IMR-90 (cell line): ENCODE results near the gene ABCC4. TPM values are rescaled to one million over a fixed set of nuclear protein-coding genes. Genes with fewer than 3 reads are reported as not detected.

Experiments
- ATAC-seq: fragments of 200-7000 bp; cut with Tn5 transposase; 2 replicates; pipeline ENCODE4 v1.9.1; 2020; ENCODE audit warnings: low read depth, mild to moderate bottlenecking, moderate library complexity
- BruUV-seq: library from RNA; stranded (reverse); fragments of 400-500 nt; replicated peaks from 2 replicates; lab custom pipeline; 2021; lab: Mats Ljungman, UMichigan
- CTCF ChIA-PET: fragments of 300-600 bp; formaldehyde crosslinking; extraction: SDS; loops from one replicate; lab custom pipeline; 2021; ENCODE audit warnings: antibody characterized with exemption; lab: Yijun Ruan, JAX
- POLR2A ChIA-PET: fragments of 300-600 bp; sonication (Branson Sonifier 250); formaldehyde crosslinking; loops from one replicate; lab custom pipeline; 2022; ENCODE audit warnings: antibody characterized with exemption; ENCODE audit not compliant: unreplicated experiment; lab: Charles Lee
- DNase-seq: peaks from one replicate; pipeline ENCODE4 v3.0.0; 2013
- H2AFZ ChIP-seq: replicated peaks from 2 replicates; pipeline ENCODE3; 2013; ENCODE audit warnings: low read length, mild to moderate bottlenecking; ENCODE audit not compliant: poor library complexity
- H2AK5ac ChIP-seq: 2 replicates; pipeline ENCODE4 v1.6.1; 2013; ENCODE audit warnings: low read depth, low read length, inconsistent platforms
- H2AK9ac ChIP-seq: replicated peaks from 2 replicates; pipeline ENCODE3; 2013; ENCODE audit warnings: mild to moderate bottlenecking, low read depth, low read length, moderate library complexity; ENCODE audit not compliant: poor library complexity
- H2BK120ac ChIP-seq: 2 replicates; pipeline ENCODE4 v1.6.1; 2013; ENCODE audit warnings: low read depth, low read length, inconsistent platforms
- H2BK15ac ChIP-seq: 3 replicates; pipeline ENCODE4 v1.6.1; 2013; ENCODE audit warnings: low read depth, low read length, inconsistent platforms
- H2BK20ac ChIP-seq: 2 replicates; pipeline ENCODE4 v1.6.1; 2013; ENCODE audit warnings: low read depth, mild to moderate bottlenecking, inconsistent platforms, low read length, moderate library complexity
- H2BK5ac ChIP-seq: 2 replicates; pipeline ENCODE4 v1.6.1; 2013; ENCODE audit warnings: mild to moderate bottlenecking, low read depth, low read length, inconsistent platforms; ENCODE audit not compliant: poor library complexity, severe bottlenecking
- H3K14ac ChIP-seq: replicated peaks from 2 replicates; pipeline ENCODE4 v1.6.1; 2013; ENCODE audit warnings: low read depth, low read length, inconsistent platforms
- H3K18ac ChIP-seq: 2 replicates; pipeline ENCODE4 v1.6.1; 2013; ENCODE audit warnings: low read depth, low read length, control low read depth
- H3K23ac ChIP-seq: 2 replicates; pipeline ENCODE4 v1.6.1; 2013; ENCODE audit warnings: low read depth, low read length, inconsistent platforms
- H3K27ac ChIP-seq: 2 replicates; pipeline ENCODE4 v1.5.1; 2013; ENCODE audit warnings: mild to moderate bottlenecking, control low read depth, low read length; ENCODE audit not compliant: insufficient read depth
- H3K27me3 ChIP-seq: 2 replicates; pipeline ENCODE4 v1.6.1; 2013; ENCODE audit warnings: low read length; ENCODE audit not compliant: control insufficient read depth, insufficient read depth
- H3K36me3 ChIP-seq: 2 replicates; pipeline ENCODE4 v1.6.1; 2013; ENCODE audit warnings: low read length, mixed read lengths; ENCODE audit not compliant: control insufficient read depth, insufficient read depth
- H3K4ac ChIP-seq: 2 replicates; pipeline ENCODE4 v1.6.1; 2013; ENCODE audit warnings: low read depth, low read length, inconsistent platforms
- H3K4me1 ChIP-seq: 2 replicates; pipeline ENCODE4 v1.6.1; 2013; ENCODE audit warnings: low read length, mixed read lengths; ENCODE audit not compliant: control insufficient read depth, insufficient read depth
- H3K4me2 ChIP-seq: 2 replicates; pipeline ENCODE4 v1.6.1; 2013; ENCODE audit warnings: low read depth, mild to moderate bottlenecking, control low read depth, low read length, moderate library complexity
- H3K4me3 ChIP-seq: 2 replicates; pipeline ENCODE4 v1.5.1; 2013; ENCODE audit warnings: low read depth, mild to moderate bottlenecking, control low read depth, low read length, moderate library complexity; ENCODE audit not compliant: insufficient read depth
- H3K56ac ChIP-seq: 2 replicates; pipeline ENCODE4 v1.6.1; 2013; ENCODE audit warnings: low read length, inconsistent platforms; ENCODE audit not compliant: insufficient read depth; ENCODE audit errors: extremely low read depth
- H3K79me1 ChIP-seq, 2 experiments: 2 replicates each; pipeline ENCODE4 v1.6.1; 2013; ENCODE audit warnings: low read length in 2 of 2, inconsistent platforms in 1 of 2, low read depth in 1 of 2
- H3K9ac ChIP-seq: 2 replicates; pipeline ENCODE4 v1.6.1; 2013; ENCODE audit warnings: low read depth, low read length, control low read depth
- H3K9me1 ChIP-seq: 2 replicates; pipeline ENCODE4 v1.6.1; 2013; ENCODE audit warnings: low read length, inconsistent platforms; ENCODE audit not compliant: insufficient read depth
- H3K9me3 ChIP-seq: 2 replicates; pipeline ENCODE4 v1.6.1; 2013; ENCODE audit warnings: low read length; ENCODE audit not compliant: control insufficient read depth, insufficient read depth
- H4K20me1 ChIP-seq: 2 replicates; pipeline ENCODE4 v1.6.1; 2013; ENCODE audit warnings: low read length, inconsistent platforms; ENCODE audit not compliant: insufficient read depth
- H4K5ac ChIP-seq: 2 replicates; pipeline ENCODE4 v1.6.1; 2013; ENCODE audit warnings: mild to moderate bottlenecking, low read depth, low read length, control low read depth
- H4K8ac ChIP-seq, 2 experiments: 2 replicates each; pipeline ENCODE4 v1.6.1; 2013; ENCODE audit warnings: low read depth in 2 of 2, low read length in 2 of 2, control low read depth in 1 of 2, inconsistent platforms in 1 of 2
- H4K91ac ChIP-seq: 2 replicates; pipeline ENCODE4 v1.6.1; 2013; ENCODE audit warnings: low read depth, low read length, inconsistent platforms; ENCODE audit not compliant: insufficient read depth
- BHLHE40 ChIP-seq: fragments of 150-350 bp; IDR thresholded peaks from 2 replicates; pipeline ENCODE4 v1.6.1; 2016; ENCODE audit warnings: mild to moderate bottlenecking, low read depth, low read length
- CEBPB ChIP-seq: IDR thresholded peaks from 2 replicates; pipeline ENCODE4 v1.6.1; 2012; ENCODE audit warnings: low read depth, low read length, improper control_type of control experiment
- CHD1 ChIP-seq: IDR thresholded peaks from 2 replicates; pipeline ENCODE4 v1.6.1; 2012; ENCODE audit warnings: low read depth, low read length, improper control_type of control experiment
- CTCF ChIP-seq: conservative IDR thresholded peaks from 2 replicates; pipeline ENCODE4 v1.5.1; 2012; ENCODE audit warnings: mild to moderate bottlenecking, low read depth, low read length, improper control_type of control experiment
- ELK1 ChIP-seq: fragments of 150-350 bp; IDR thresholded peaks from 2 replicates; pipeline ENCODE4 v1.6.1; 2016; ENCODE audit warnings: low read depth, mild to moderate bottlenecking, low read length, moderate library complexity, borderline replicate concordance
- FOS ChIP-seq: fragments of 150-350 bp; IDR thresholded peaks from 2 replicates; pipeline ENCODE4 v1.6.1; 2016; ENCODE audit warnings: low read depth, low read length
- MAFK ChIP-seq: IDR thresholded peaks from 2 replicates; pipeline ENCODE4 v1.6.1; 2012; ENCODE audit warnings: low read depth, low read length, improper control_type of control experiment
- MAZ ChIP-seq: IDR thresholded peaks from 2 replicates; pipeline ENCODE4 v1.6.1; 2012; ENCODE audit warnings: low read depth, mild to moderate bottlenecking, low read length, improper control_type of control experiment, moderate library complexity, borderline replicate concordance
- MXI1 ChIP-seq: IDR thresholded peaks from 2 replicates; pipeline ENCODE4 v1.6.1; 2012; ENCODE audit warnings: low read depth, mild to moderate bottlenecking, low read length, moderate library complexity, borderline replicate concordance
- NFE2L2 ChIP-seq: fragments of 150-350 bp; IDR thresholded peaks from 2 replicates; pipeline ENCODE4 v1.6.1; 2016; ENCODE audit warnings: low read depth, mild to moderate bottlenecking, low read length
- POLR2A ChIP-seq: IDR thresholded peaks from 2 replicates; pipeline ENCODE4 v1.6.1; 2012; ENCODE audit warnings: mild to moderate bottlenecking, low read depth, low read length
- RAD21 ChIP-seq: IDR thresholded peaks from 2 replicates; pipeline ENCODE4 v1.6.1; 2012; ENCODE audit warnings: low read length, improper control_type of control experiment
- RCOR1 ChIP-seq: IDR thresholded peaks from 2 replicates; pipeline ENCODE4 v1.6.1; 2012; ENCODE audit warnings: mild to moderate bottlenecking, low read length, improper control_type of control experiment; ENCODE audit not compliant: insufficient replicate concordance
- RFX5 ChIP-seq: IDR thresholded peaks from 2 replicates; pipeline ENCODE4 v1.8.0; 2012; ENCODE audit warnings: low read depth, mild to moderate bottlenecking, low read length, moderate library complexity
- SMC3 ChIP-seq: fragments of 150-350 bp; IDR thresholded peaks from 2 replicates; pipeline ENCODE4 v1.6.1; 2016; ENCODE audit warnings: low read depth, mild to moderate bottlenecking, antibody characterized with exemption, low read length, moderate library complexity
- USF2 ChIP-seq: fragments of 150-350 bp; IDR thresholded peaks from 2 replicates; pipeline ENCODE4 v1.6.1; 2017; ENCODE audit warnings: mild to moderate bottlenecking, antibody characterized with exemption, low read length, low read depth
- WGBS, 2 experiments: methylation state at CpG; one replicate each; pipeline versions ENCODE4 v1.1.5 to v1.1.7; 2013; ENCODE audit warnings: missing lambda C conversion rate in 2 of 2; ENCODE audit not compliant: insufficient read length in 1 of 2; ENCODE audit errors: extremely low coverage in 2 of 2; 5-methylcytosine and 5-hydroxymethylcytosine counted together
- dilution Hi-C: fragments of 300-500 bp; cut with HindIII; formaldehyde crosslinking; loops from one replicate; pipeline ENCODE4 v1.14.3; 2018; ENCODE audit warnings: low sequenced_read_pairs; ENCODE audit not compliant: unreplicated experiment
- in situ Hi-C: fragments of 300-500 bp; cut with MboI; formaldehyde crosslinking; loops from 3 replicates; pipeline ENCODE4 v1.14.3; 2019; ENCODE audit warnings: low sequenced_read_pairs, inconsistent platforms, mixed read lengths
- intact Hi-C: fragments of 100-400 bp; cut with micrococcal nuclease; formaldehyde crosslinking; loops from 2 replicates; pipeline ENCODE4 v1.10.0; 2022
- polyA plus RNA-seq, 3 experiments: library from polyadenylated mRNA; depleted of rRNA; stranded (reverse); fragments of >200 nt; gene quantifications; 2 replicates each; pipeline ENCODE4 v1.2.3, GENCODE V29; 2012; ENCODE audit warnings: low replicate concordance in 1 of 3
- total RNA-seq: library from RNA; depleted of rRNA; stranded (reverse); fragments of >200 nt; gene quantifications from 2 replicates; pipeline ENCODE4 v1.2.3, GENCODE V29; 2012

Gene ABCC4
- total and polyA plus RNA-seq, 2 of the 4 experiments (the other 2 are of a cell fraction): 16.6 to 41.4 TPM

- no TSS peak for BruUV-seq
- Histone ChIP-seq H2AK9ac (peak overlapping the region; percentile 28), H3K27me3 (no peaks in the 10 kb centered on the region), H4K8ac (no peak overlapping the region), H2BK5ac (no peak overlapping the region), H4K20me1 (no peaks in the 10 kb centered on the region), H2BK20ac (no peak overlapping the region), H3K18ac (no peak overlapping the region), H3K9me1 (no peaks in the 10 kb centered on the region; the same call in 1 of the 2 replicates), H3K79me1 (no peaks in the 10 kb centered on the region), H2BK15ac (no peak overlapping the region), H3K4me2 (no peak overlapping the region), H3K27ac (no peak overlapping the region), H4K91ac (no peak overlapping the region), H3K14ac (no peak overlapping the region), H4K5ac (no peak overlapping the region), H3K4ac (no peak overlapping the region), H3K9me3 (no peaks in the 10 kb centered on the region), H2AFZ (no peak overlapping the region), H2BK120ac (no peak overlapping the region), H3K36me3 (no peaks in the 10 kb centered on the region), H3K4me3 (no peak overlapping the region), H2AK5ac (no peak overlapping the region), H3K23ac (no peak overlapping the region), H3K56ac (no peak overlapping the region), H3K4me1 (no peaks in the 10 kb centered on the region; the same call in 1 of the 2 replicates), H3K9ac (no peak overlapping the region)
- TF ChIP-seq ELK1 (no peak), RFX5 (no peak), SMC3 (no peak), MXI1 (no peak), POLR2A (no peak), CHD1 (no peak), MAFK (no peak), MAZ (no peak), RCOR1 (no peak), RAD21 (no peak), CEBPB (no peak), NFE2L2 (no peak), CTCF (no peak), USF2 (no peak), FOS (no peak), BHLHE40 (no peak)
- in situ Hi-C loops: no loop called here
- intact Hi-C loops: no loop called here
- 100% methylated on average over 1 of the region's 5 CpGs; no CpG with 5 or more reads in 1 of the 2 experiments for WGBS, 2 experiments
- CTCF ChIA-PET: interaction anchor here (0.7 kb wide), 1 partner anchor 27 kb away, joined by 9 read pairs; no protein-coding TSS in a partner anchor
- ATAC-seq: no peak
- dilution Hi-C loops: no loop called here
- POLR2A ChIA-PET: no interaction called here
- DNase-seq: no peak
Measured at GRCh38 chr13:95341441-95341840, 40.2 kb upstream of the ABCC4 start.
